HCT116 (cell line): ENCODE results near the gene CSH1. TPM values are rescaled to one million over a fixed set of nuclear protein-coding genes. Genes with fewer than 3 reads are reported as not detected.

Source experiments
- ATAC-seq: fragments of 200-7000 bp; cut with Tn5 transposase; 2 replicates; pipeline ENCODE4 v1.9.1; 2020; ENCODE audit warnings: mild to moderate bottlenecking, moderate library complexity
- BruUV-seq: library from RNA; stranded (reverse); fragments of 400-500 nt; replicated peaks from 2 replicates; lab custom pipeline; 2021; lab: Mats Ljungman, UMichigan
- CTCF ChIA-PET: fragments of 300-600 bp; sonication (Branson Sonifier 250); formaldehyde crosslinking; loops from one replicate; lab custom pipeline; 2021; ENCODE audit warnings: antibody characterized with exemption; lab: Charles Lee
- POLR2A ChIA-PET: fragments of 300-600, 350-600 bp; sonication (Branson Sonifier 250); formaldehyde crosslinking; loops from one replicate; lab custom pipeline; 2021; ENCODE audit warnings: antibody characterized with exemption; lab: Charles Lee
- RAD21 ChIA-PET, 2 experiments: fragments of 300-600 bp; sonication (Branson Sonifier 250); formaldehyde crosslinking; loops; one replicate each; lab custom pipeline; 2023; ENCODE audit warnings: low total read pairs in 2 of 2; ENCODE audit not compliant: uncharacterized antibody in 2 of 2, unreplicated experiment in 2 of 2, low non-redundant PET in 1 of 2; lab: Charles Lee
- DNase-seq: peaks from one replicate; pipeline ENCODE4 v3.0.0-alpha.2; 2010; ENCODE audit warnings: low read depth, low spot score
- H2AFZ ChIP-seq: fragments of 200-600 bp; shearing (Covaris generic), sonication (generic); 2 replicates; pipeline ENCODE4 v1.6.1; 2017; ENCODE audit warnings: low read depth, mixed run types, mixed read lengths, antibody characterized with exemption, low read length; ENCODE audit not compliant: poor library complexity, severe bottlenecking
- H3K27ac ChIP-seq: 2 replicates; pipeline ENCODE4 v1.5.1; 2012; ENCODE audit warnings: low read depth, low read length
- H3K27me3 ChIP-seq: fragments of 200-600 bp; sonication (generic); 2 replicates; pipeline ENCODE4 v1.6.1; 2016; ENCODE audit warnings: mixed run types, low read length, mixed read lengths; ENCODE audit not compliant: insufficient read depth
- H3K36me3 ChIP-seq, 2 experiments: fragments of 200-500 bp in 1 of 2; fragments of 200-600 bp in 1 of 2; sonication (Bioruptor generic) in 1 of 2; sonication (generic) in 1 of 2; 2 replicates each; pipeline versions ENCODE4 v1.5.1 to v1.6.1; 2014 to 2016; ENCODE audit warnings: low read length in 2 of 2, inconsistent platforms in 1 of 2, mixed read lengths in 1 of 2, mixed run types in 1 of 2; ENCODE audit not compliant: insufficient read depth in 2 of 2, control insufficient read depth in 1 of 2
- H3K4me1 ChIP-seq, 2 experiments: fragments of 200-600 bp in 1 of 2; sonication (generic) in 1 of 2; 2 replicates each; pipeline versions ENCODE4 v1.5.1 to v1.6.1; 2012 to 2017; ENCODE audit warnings: low read length in 2 of 2, inconsistent platforms in 1 of 2, mild to moderate bottlenecking in 1 of 2, mixed read lengths in 1 of 2, mixed run types in 1 of 2, moderate library complexity in 1 of 2; ENCODE audit not compliant: insufficient read depth in 2 of 2, control insufficient read depth in 1 of 2
- H3K4me2 ChIP-seq: fragments of 200-600 bp; sonication (generic); 2 replicates; pipeline ENCODE4 v1.6.1; 2017; ENCODE audit warnings: mixed run types, low read length, mixed read lengths
- H3K4me3 ChIP-seq, 2 experiments: fragments of 200-600 bp in 1 of 2; sonication (generic) in 1 of 2; replicated peaks in 1 of 2; 2 replicates each; pipeline ENCODE4 v1.5.1; 2011 to 2016; ENCODE audit warnings: low read length in 2 of 2, control low read depth in 1 of 2, low read depth in 1 of 2, mild to moderate bottlenecking in 1 of 2, mixed read lengths in 1 of 2, mixed run types in 1 of 2
- H3K79me2 ChIP-seq: fragments of 200-600 bp; sonication (generic); 2 replicates; pipeline ENCODE4 v1.6.1; 2017; ENCODE audit warnings: mild to moderate bottlenecking, mixed run types, low read length, moderate library complexity, mixed read lengths; ENCODE audit not compliant: insufficient read depth
- H3K9ac ChIP-seq: fragments of 200-600 bp; sonication (generic); 2 replicates; pipeline ENCODE4 v1.6.1; 2016; ENCODE audit warnings: low read length, mixed read lengths
- H3K9me2 ChIP-seq: fragments of 200-600 bp; sonication (generic), shearing (Covaris generic); 2 replicates; pipeline ENCODE4 v1.6.1; 2017; ENCODE audit warnings: mixed run types, mild to moderate bottlenecking, moderate library complexity; ENCODE audit not compliant: insufficient read depth
- H3K9me3 ChIP-seq, 2 experiments: fragments of 200-500 bp in 1 of 2; fragments of 200-600 bp in 1 of 2; sonication (Bioruptor generic) in 1 of 2; sonication (generic) in 1 of 2; 2 replicates each; pipeline ENCODE4 v1.6.1; 2014 to 2017; ENCODE audit warnings: low read length in 2 of 2, mixed read lengths in 2 of 2, inconsistent platforms in 1 of 2, low read depth in 1 of 2, mild to moderate bottlenecking in 1 of 2, mixed run types in 1 of 2, moderate library complexity in 1 of 2; ENCODE audit not compliant: control insufficient read depth in 1 of 2, insufficient read depth in 1 of 2
- H4K20me1 ChIP-seq: fragments of 200-600 bp; sonication (generic), shearing (Covaris generic); 2 replicates; pipeline ENCODE4 v1.6.1; 2017; ENCODE audit warnings: mixed run types, mild to moderate bottlenecking, moderate library complexity; ENCODE audit not compliant: insufficient read depth
- CEBPB ChIP-seq: IDR thresholded peaks from 2 replicates; pipeline ENCODE4 v1.6.1; 2012; ENCODE audit warnings: low read depth
- EGR1 ChIP-seq: IDR thresholded peaks from 2 replicates; pipeline ENCODE4 v1.6.1; 2012; ENCODE audit warnings: low read depth
- EZH2 ChIP-seq: fragments of 200-600 bp; sonication (generic); IDR thresholded peaks from 2 replicates; pipeline ENCODE4 v1.6.1; 2017; ENCODE audit warnings: antibody characterized with exemption, mixed run types
- EZH2phosphoT487 ChIP-seq: fragments of 200-600 bp; IDR thresholded peaks from 2 replicates; pipeline ENCODE4 v1.6.1; 2018; ENCODE audit warnings: antibody characterized with exemption, borderline replicate concordance
- FOSL1 ChIP-seq: IDR thresholded peaks from 2 replicates; pipeline ENCODE4 v1.6.1; 2012; ENCODE audit warnings: low read depth
- JUND ChIP-seq: IDR thresholded peaks from 2 replicates; pipeline ENCODE4 v1.6.1; 2012
- POLR2A ChIP-seq: IDR thresholded peaks from 2 replicates; pipeline ENCODE4 v1.7.0; 2011; ENCODE audit warnings: borderline replicate concordance; ENCODE audit not compliant: insufficient read depth, insufficient read length; ENCODE audit errors: extremely low read depth
- POLR2AphosphoS5 ChIP-seq: IDR thresholded peaks from 2 replicates; pipeline ENCODE4 v1.6.1; 2011; ENCODE audit warnings: mild to moderate bottlenecking, low read depth, low read length, moderate library complexity
- RAD21 ChIP-seq: IDR thresholded peaks from 2 replicates; pipeline ENCODE4 v1.6.1; 2012; ENCODE audit warnings: low read depth, mild to moderate bottlenecking
- SIN3A ChIP-seq: IDR thresholded peaks from 2 replicates; pipeline ENCODE4 v1.6.1; 2012; ENCODE audit warnings: low read depth
- SP1 ChIP-seq: IDR thresholded peaks from 2 replicates; pipeline ENCODE4 v1.6.1; 2012; ENCODE audit warnings: low read depth
- TCF7L2 ChIP-seq: IDR thresholded peaks from 2 replicates; pipeline ENCODE4 v1.7.0; 2011; ENCODE audit warnings: borderline replicate concordance, inconsistent platforms; ENCODE audit not compliant: insufficient read depth, insufficient read length; ENCODE audit errors: extremely low read depth
- YY1 ChIP-seq: IDR thresholded peaks from 2 replicates; pipeline ENCODE4 v1.6.1; 2011; ENCODE audit warnings: low read length, low read depth, moderate library complexity, mild to moderate bottlenecking; ENCODE audit not compliant: insufficient replicate concordance; ENCODE audit errors: extremely low read depth
- ZFX ChIP-seq: fragments of 450-650 bp; IDR thresholded peaks from 2 replicates; pipeline ENCODE4 v1.6.1; 2017
- ZNF274 ChIP-seq: fragments of 200-500 bp; sonication (Bioruptor generic); IDR thresholded peaks from 2 replicates; pipeline ENCODE4 v1.6.1; 2014; ENCODE audit warnings: mild to moderate bottlenecking, low read depth, low read length, inconsistent platforms
- intact Hi-C: fragments of 100-400 bp; cut with micrococcal nuclease; formaldehyde crosslinking; loops from 2 replicates; pipeline ENCODE4 v1.10.0; 2022
- total RNA-seq: library from RNA; stranded (reverse); gene quantifications from one replicate; pipeline ENCODE4 v1.2.1, GENCODE V29; 2021; ENCODE audit not compliant: unreplicated experiment
- TF ChIP-seq, protein P1 (sequence below): IDR thresholded peaks from 2 replicates; pipeline ENCODE4 v1.6.1; 2011; ENCODE audit warnings: mild to moderate bottlenecking, low read length, moderate library complexity; ENCODE audit not compliant: insufficient replicate concordance; ENCODE audit errors: extremely low read depth
- TF ChIP-seq, protein P2 (sequence below): IDR thresholded peaks from 2 replicates; pipeline ENCODE4 v1.6.1; 2012
- TF ChIP-seq, protein P3 (sequence below): IDR thresholded peaks from 2 replicates; pipeline ENCODE4 v1.6.1; 2012; ENCODE audit warnings: low read depth

Gene CSH1
- total RNA-seq, 1 experiment from 2014 or later: not detected

DNA sequence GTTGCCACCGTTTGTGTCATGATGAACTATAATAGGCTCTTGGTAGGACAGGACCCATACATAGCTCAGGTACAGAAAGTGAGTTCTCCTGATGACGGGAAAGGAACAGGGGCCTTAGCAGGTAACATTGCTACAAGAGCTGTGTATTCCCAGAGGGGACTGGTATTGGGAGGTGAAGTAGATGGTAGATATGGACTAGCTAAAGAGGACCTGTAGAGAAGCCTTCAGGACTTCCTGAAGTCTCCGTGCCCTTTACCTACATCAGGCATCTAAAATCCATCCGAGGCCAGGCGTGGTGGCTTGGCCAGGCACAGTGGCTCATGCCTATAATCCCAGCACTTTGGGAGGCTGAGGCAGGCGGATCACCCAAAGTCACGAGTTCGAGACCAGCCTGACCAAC lies 41.2 kb downstream of the CSH1 start:
- H4K20me1 ChIP-seq: no peaks in the 10 kb centered on the region
- no peaks in the 10 kb centered on the region for H3K27me3 ChIP-seq
- TF ChIP-seq CEBPB: no peak
- no peak for TF ChIP-seq ZNF274
- no peak for TF ChIP-seq POLR2AphosphoS5
- TF ChIP-seq FOSL1: no peak
- TF ChIP-seq SP1: no peak
- no peak for TF ChIP-seq ZFX
- TF ChIP-seq TCF7L2: no peak
- no peak for TF ChIP-seq YY1
- TF ChIP-seq EZH2: no peak
- TF ChIP-seq JUND: no peak
- no peak for TF ChIP-seq SIN3A
- TF ChIP-seq, protein P1, sequence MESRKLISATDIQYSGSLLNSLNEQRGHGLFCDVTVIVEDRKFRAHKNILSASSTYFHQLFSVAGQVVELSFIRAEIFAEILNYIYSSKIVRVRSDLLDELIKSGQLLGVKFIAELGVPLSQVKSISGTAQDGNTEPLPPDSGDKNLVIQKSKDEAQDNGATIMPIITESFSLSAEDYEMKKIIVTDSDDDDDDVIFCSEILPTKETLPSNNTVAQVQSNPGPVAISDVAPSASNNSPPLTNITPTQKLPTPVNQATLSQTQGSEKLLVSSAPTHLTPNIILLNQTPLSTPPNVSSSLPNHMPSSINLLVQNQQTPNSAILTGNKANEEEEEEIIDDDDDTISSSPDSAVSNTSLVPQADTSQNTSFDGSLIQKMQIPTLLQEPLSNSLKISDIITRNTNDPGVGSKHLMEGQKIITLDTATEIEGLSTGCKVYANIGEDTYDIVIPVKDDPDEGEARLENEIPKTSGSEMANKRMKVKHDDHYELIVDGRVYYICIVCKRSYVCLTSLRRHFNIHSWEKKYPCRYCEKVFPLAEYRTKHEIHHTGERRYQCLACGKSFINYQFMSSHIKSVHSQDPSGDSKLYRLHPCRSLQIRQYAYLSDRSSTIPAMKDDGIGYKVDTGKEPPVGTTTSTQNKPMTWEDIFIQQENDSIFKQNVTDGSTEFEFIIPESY: no peak
- TF ChIP-seq, protein P2, sequence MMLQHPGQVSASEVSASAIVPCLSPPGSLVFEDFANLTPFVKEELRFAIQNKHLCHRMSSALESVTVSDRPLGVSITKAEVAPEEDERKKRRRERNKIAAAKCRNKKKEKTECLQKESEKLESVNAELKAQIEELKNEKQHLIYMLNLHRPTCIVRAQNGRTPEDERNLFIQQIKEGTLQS: no peak
- TF ChIP-seq, protein P3, sequence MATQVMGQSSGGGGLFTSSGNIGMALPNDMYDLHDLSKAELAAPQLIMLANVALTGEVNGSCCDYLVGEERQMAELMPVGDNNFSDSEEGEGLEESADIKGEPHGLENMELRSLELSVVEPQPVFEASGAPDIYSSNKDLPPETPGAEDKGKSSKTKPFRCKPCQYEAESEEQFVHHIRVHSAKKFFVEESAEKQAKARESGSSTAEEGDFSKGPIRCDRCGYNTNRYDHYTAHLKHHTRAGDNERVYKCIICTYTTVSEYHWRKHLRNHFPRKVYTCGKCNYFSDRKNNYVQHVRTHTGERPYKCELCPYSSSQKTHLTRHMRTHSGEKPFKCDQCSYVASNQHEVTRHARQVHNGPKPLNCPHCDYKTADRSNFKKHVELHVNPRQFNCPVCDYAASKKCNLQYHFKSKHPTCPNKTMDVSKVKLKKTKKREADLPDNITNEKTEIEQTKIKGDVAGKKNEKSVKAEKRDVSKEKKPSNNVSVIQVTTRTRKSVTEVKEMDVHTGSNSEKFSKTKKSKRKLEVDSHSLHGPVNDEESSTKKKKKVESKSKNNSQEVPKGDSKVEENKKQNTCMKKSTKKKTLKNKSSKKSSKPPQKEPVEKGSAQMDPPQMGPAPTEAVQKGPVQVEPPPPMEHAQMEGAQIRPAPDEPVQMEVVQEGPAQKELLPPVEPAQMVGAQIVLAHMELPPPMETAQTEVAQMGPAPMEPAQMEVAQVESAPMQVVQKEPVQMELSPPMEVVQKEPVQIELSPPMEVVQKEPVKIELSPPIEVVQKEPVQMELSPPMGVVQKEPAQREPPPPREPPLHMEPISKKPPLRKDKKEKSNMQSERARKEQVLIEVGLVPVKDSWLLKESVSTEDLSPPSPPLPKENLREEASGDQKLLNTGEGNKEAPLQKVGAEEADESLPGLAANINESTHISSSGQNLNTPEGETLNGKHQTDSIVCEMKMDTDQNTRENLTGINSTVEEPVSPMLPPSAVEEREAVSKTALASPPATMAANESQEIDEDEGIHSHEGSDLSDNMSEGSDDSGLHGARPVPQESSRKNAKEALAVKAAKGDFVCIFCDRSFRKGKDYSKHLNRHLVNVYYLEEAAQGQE: no peak
- TF ChIP-seq EZH2phosphoT487: no peak
- no peak for TF ChIP-seq RAD21
- no peak for TF ChIP-seq POLR2A
- no peak for TF ChIP-seq EGR1
- no TSS peak for BruUV-seq
- H3K9me3 ChIP-seq: no peaks in the 10 kb centered on the region
- no peak for DNase-seq
- no peak overlapping the region for H3K4me3 ChIP-seq
- H3K36me3 ChIP-seq: no peaks in the 10 kb centered on the region
- H3K9ac ChIP-seq: no peak overlapping the region
- ChIA-PET RAD21 (no interaction called here), CTCF (interaction anchor here (0.9 to 1.1 kb wide), 2 partner anchors 11 to 12 kb away, joined by 4 to 5 read pairs; no protein-coding TSS in a partner anchor), POLR2A (no interaction called here)
- no peaks in the 10 kb centered on the region for H3K79me2 ChIP-seq
- H3K27ac ChIP-seq: no peak overlapping the region
- H3K9me2 ChIP-seq: no peaks in the 10 kb centered on the region
- ATAC-seq: no peak
- H3K4me1 ChIP-seq: 0 out of 4 replicates have a peak, but pooled peaks cover 0 to 3% of the 10 kb centered on the region in 2 experiments
- no peak overlapping the region for H2AFZ ChIP-seq
- intact Hi-C loops: no loop called here
- no peak overlapping the region for H3K4me2 ChIP-seq
